ENCODE measurements around the gene BMP2K. TPM values are rescaled to one million over a fixed set of nuclear protein-coding genes. Genes with fewer than 3 reads are reported as not detected.
"Not testable (repeated sequence)": the region's sequence is repeated elsewhere in the genome, so short reads cannot be mapped to it uniquely, and the experiment has no call there.

Gene BMP2K
- total RNA-seq, 2 donors from 2014 or later = 7.9 to 11.0 TPM

DNA sequence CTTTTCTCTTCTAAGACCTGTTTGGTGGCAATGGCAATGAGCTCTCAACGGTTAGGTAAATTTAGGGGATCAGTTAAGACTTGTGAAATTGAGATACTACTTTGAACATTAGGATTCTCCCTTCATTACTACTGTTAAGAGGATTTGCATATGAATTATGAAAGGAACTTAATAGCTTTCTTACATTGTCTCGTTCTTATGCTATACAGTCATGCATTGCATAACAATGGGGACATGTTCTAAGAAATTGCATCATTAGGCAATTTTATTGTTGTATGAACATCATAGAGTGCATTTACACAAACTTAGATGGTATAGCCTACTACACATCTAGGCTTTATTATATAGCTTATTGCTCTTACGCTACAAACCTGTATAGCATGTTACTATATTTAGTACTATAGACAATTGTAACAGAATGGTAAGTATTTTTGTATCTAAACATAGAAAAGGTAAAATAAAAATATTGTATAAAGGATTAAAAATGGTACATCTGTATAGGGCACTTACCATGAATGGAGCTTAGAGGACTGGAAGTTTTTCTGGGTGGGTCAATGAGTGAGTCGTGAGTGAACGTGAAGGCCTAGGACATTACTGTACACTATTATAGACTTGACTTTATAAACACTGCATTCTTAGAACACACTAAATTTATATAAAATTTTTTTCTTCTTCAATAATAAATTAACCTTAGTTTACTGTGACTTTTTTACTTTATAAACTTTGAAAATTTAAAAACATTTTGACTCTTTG lies 100.6 kb downstream of the BMP2K start:
- Mint-ChIP-seq H3K4me3 (no peak overlapping the region), H3K27me3 (no peaks in the 10 kb centered on the region), H3K4me1 (ENCODE audit: low read depth in 2 of 2) (no peaks in the 10 kb centered on the region), H3K27ac (no peak overlapping the region), H3K36me3 (no peaks in the 10 kb centered on the region), H3K9me3 (no peaks in the 10 kb centered on the region)
- DNase-seq (ENCODE audit: low spot score) (no peak), ATAC-seq (peak in 1 of 2 donors; percentile 55)

DNA sequence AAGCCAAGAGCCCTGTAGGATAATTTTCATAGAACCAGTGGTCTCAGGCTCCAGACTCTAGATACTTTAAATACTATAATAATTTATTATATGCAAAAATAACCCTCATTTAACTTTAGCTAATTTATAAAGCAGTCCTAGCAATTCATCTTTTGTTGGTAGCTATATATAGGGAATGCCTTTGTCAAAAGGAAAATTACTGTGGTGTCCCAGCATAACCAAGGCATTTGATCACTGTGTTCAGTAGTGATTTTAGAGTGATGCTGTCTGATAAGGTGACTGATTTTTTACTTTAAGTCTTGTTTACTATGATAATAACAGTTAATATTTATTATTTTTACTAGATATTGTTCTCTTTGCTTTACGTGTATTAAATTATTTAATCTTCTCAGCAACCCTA lies 101.9 kb downstream of the BMP2K start:
- Mint-ChIP-seq H3K27me3 (no peaks in the 10 kb centered on the region), H3K27ac (no peak overlapping the region), H3K4me3 (no peak overlapping the region), H3K9me3 (no peaks in the 10 kb centered on the region), H3K4me1 (ENCODE audit: low read depth in 2 of 2) (no peaks in the 10 kb centered on the region), H3K36me3 (no peaks in the 10 kb centered on the region)
- DNase-seq (ENCODE audit: low spot score) (no peak), ATAC-seq (no peak)

DNA sequence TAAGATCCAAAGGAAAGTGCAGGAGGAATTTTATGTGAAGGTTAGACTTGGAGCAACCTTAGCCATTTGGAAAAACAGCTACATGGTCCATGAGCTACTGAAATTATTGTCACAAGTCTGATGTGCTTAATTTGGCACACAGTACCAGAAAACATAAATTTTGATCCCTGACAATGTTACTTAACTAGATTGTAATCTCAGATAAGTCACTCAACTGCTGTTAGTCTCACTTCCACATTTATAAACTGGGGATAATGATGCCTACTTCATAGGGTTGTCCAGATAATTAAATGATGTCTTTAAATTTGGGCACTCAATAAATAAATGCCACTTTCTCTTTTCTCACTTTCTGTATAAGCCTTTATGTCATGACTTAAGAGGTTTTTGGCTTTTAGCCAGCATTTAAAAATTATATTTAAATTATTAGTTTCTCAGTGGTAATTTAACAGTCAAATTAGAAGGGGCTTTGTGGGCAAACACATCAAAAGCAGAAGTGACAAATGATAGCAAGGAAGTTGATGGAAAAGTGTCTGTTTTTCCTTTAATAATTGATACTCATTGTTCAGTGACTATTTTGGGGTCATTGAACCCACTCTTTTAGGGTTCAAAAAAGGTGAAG lies 104.8 kb downstream of the BMP2K start:
- Mint-ChIP-seq H3K9me3 (no peaks in the 10 kb centered on the region), H3K36me3 (no peaks in the 10 kb centered on the region), H3K4me1 (ENCODE audit: low read depth in 2 of 2) (no peaks in the 10 kb centered on the region), H3K27ac (no peak overlapping the region), H3K27me3 (no peaks in the 10 kb centered on the region), H3K4me3 (no peak overlapping the region)
- DNase-seq (ENCODE audit: low spot score) = no peak
- no peak for ATAC-seq

DNA sequence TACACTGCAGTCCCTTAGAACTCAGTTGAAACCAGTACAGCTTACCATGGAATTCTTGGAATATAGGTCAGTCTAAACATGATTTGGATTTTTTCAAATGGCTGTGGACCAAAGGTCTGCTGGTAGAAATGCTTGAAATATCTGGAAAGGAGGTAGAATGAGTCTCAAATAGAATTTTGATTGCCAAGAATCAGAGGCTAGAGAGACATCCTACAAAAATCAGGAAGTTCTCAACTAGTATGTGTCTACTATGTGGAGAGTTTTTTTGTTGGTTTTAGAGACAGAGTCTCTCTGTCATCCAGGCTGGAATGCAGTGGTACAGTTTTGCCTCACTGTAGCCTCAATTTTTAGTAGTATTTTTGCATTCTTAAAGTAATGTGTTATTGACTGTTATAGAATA lies 109.4 kb downstream of the BMP2K start:
- ATAC-seq (no peak), DNase-seq (ENCODE audit: low spot score) (no peak)
- no peaks in the 10 kb centered on the region for H3K9me3 Mint-ChIP-seq
- H3K36me3 Mint-ChIP-seq = no peaks in the 10 kb centered on the region
- H3K4me1 Mint-ChIP-seq (ENCODE audit: low read depth in 2 of 2) = no peaks in the 10 kb centered on the region
- no peaks in the 10 kb centered on the region for H3K27me3 Mint-ChIP-seq
- H3K27ac Mint-ChIP-seq = no peak overlapping the region
- H3K4me3 Mint-ChIP-seq = no peak overlapping the region

DNA sequence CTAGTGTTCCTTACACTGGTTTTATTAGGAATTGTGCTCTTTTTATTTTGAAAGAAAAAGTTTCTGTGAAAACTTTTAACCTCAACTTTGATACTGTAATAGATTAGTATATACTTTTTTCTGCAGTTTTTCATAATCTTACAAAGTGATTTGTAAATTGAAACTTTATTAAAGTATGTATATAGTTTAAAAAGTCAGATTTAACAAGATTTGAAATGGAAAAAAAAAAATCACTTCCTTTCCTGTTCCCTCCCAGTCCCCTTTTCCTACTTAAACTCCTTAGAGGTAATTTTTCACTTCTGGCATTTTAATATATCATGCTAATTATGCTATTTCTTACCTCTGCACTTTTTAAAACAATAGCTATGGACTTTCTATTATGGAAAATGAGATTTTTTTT lies 113.8 kb downstream of the BMP2K start:
- DNase-seq (ENCODE audit: low spot score) = no peak
- H3K36me3 Mint-ChIP-seq = no peaks in the 10 kb centered on the region
- H3K9me3 Mint-ChIP-seq = no peaks in the 10 kb centered on the region
- no peak overlapping the region for H3K4me3 Mint-ChIP-seq
- no peak for ATAC-seq
- H3K27me3 Mint-ChIP-seq = no peaks in the 10 kb centered on the region
- no peaks in the 10 kb centered on the region for H3K4me1 Mint-ChIP-seq (ENCODE audit: low read depth in 2 of 2)
- H3K27ac Mint-ChIP-seq = no peak overlapping the region

DNA sequence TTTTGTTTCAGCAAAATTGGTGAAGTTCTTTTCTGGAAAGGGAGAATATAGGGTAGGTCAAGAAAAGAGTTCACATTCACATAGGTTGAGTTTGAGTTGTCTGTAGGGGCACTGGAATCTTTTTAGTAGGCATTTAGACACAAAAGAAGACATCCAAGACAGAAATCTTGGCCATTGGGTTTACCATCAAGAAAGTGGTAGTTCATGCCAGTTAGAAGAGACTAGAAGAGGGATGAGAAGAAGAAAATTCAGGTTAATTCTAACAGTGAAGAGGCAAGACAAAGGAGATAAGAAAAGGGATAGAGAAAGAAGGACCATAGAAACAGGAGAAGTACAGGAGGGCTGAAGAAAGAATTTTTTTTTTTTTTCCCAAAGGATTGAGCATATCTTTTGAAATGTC lies 123.2 kb downstream of the BMP2K start:
- H3K4me3 Mint-ChIP-seq = no peak overlapping the region
- no peaks in the 10 kb centered on the region for H3K4me1 Mint-ChIP-seq (ENCODE audit: low read depth in 2 of 2)
- H3K9me3 Mint-ChIP-seq = no peaks in the 10 kb centered on the region
- no peak overlapping the region for H3K27ac Mint-ChIP-seq
- H3K27me3 Mint-ChIP-seq = no peaks in the 10 kb centered on the region
- DNase-seq (ENCODE audit: low spot score) = no peak
- no peaks in the 10 kb centered on the region for H3K36me3 Mint-ChIP-seq
- no peak for ATAC-seq

DNA sequence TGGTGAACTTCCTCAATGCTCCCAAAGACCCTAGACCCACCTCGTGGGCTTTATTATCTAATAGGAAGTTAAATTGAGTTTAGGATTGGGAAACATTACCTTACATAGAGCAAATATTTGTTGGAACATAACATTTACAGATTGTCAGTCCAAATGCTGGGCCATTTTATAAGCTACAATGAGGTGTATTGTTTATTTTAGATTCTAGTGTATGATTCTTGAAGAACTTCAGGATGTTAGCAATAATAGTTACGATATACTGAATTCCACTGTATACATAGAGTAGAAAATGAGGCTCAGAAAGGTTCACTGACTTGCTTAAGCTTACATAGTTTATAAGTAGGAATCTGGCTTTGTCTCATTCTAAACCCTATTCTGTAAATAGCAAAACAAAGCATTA lies 125.7 kb downstream of the BMP2K start:
- H3K27ac Mint-ChIP-seq = no peak overlapping the region
- no peaks in the 10 kb centered on the region for H3K4me1 Mint-ChIP-seq (ENCODE audit: low read depth in 2 of 2)
- no peaks in the 10 kb centered on the region for H3K27me3 Mint-ChIP-seq
- ATAC-seq = no peak
- H3K9me3 Mint-ChIP-seq = no peaks in the 10 kb centered on the region
- no peak overlapping the region for H3K4me3 Mint-ChIP-seq
- no peak for DNase-seq (ENCODE audit: low spot score)
- H3K36me3 Mint-ChIP-seq = no peaks in the 10 kb centered on the region

DNA sequence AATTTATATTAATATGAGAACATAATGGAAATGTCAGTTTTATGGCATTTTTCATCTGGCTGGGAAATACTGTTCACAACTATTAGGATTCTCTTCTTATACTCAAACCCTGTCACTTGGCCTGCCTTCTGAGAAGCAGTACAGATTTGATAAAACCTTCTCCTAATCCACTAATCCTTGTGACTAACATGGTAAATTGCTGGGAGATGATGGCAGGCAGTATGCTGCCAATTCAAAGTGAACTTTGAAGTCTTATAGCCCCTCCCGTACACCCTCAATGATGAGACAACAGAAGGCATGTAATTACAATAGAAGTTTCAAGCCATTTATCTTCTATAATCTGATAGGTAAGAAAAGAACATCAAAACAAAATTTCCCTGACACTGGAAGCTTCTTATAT lies 126.1 kb downstream of the BMP2K start:
- Mint-ChIP-seq H3K27me3 (no peaks in the 10 kb centered on the region), H3K27ac (no peak overlapping the region), H3K4me1 (ENCODE audit: low read depth in 2 of 2) (no peaks in the 10 kb centered on the region), H3K36me3 (no peaks in the 10 kb centered on the region), H3K9me3 (no peaks in the 10 kb centered on the region), H3K4me3 (no peak overlapping the region)
- no peak for DNase-seq (ENCODE audit: low spot score)
- no peak for ATAC-seq

DNA sequence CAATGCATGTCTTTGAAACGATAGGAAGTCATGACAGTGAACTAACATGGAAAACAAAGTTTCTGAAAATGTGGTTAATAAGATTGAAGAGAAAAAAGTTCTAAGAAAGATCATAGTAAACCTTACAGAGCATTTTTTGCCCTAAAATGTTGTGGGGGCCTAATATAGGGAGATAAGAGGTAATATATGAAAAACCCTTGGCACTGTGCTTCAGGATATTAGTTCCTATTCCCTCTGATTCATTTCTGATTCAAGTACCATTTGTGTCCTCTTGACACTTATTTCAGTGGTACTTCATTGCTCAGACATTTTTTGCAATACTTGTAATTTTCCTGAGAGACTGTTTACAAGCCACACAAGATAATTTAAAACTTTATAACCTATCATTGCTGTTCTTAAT lies 128.0 kb downstream of the BMP2K start:
- Mint-ChIP-seq H3K36me3 (no peaks in the 10 kb centered on the region), H3K27ac (no peak overlapping the region), H3K9me3 (no peaks in the 10 kb centered on the region), H3K4me1 (ENCODE audit: low read depth in 2 of 2) (no peaks in the 10 kb centered on the region), H3K27me3 (no peaks in the 10 kb centered on the region), H3K4me3 (no peak overlapping the region)
- ATAC-seq = no peak
- no peak for DNase-seq (ENCODE audit: low spot score)

DNA sequence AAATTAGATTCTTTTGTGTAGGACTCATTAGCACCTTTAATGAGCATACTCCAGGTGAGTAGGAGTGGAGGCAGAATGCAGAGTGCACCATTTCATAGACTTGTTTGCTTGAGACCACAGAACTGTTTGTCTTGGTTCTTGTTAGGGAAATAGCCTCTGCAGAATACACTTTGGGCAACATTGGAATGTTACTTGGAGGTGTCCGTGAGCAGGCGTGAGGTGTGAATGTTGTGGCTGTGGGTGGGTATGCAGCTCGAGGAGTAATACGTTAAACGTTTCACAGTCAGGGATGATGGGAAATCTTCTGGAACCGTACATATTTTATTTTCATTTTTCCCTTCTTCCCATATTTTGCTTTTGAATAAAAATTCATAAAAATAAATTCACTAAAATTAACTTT lies 131.5 kb downstream of the BMP2K start:
- DNase-seq (ENCODE audit: low spot score) (no peak), ATAC-seq (no peak)
- H3K27ac Mint-ChIP-seq = no peak overlapping the region
- H3K36me3 Mint-ChIP-seq = peaks cover 11% of the 10 kb centered on the region
- H3K27me3 Mint-ChIP-seq = no peaks in the 10 kb centered on the region
- no peak overlapping the region for H3K4me3 Mint-ChIP-seq
- H3K9me3 Mint-ChIP-seq = no peaks in the 10 kb centered on the region
- H3K4me1 Mint-ChIP-seq (ENCODE audit: low read depth in 2 of 2) = no peaks in the 10 kb centered on the region

DNA sequence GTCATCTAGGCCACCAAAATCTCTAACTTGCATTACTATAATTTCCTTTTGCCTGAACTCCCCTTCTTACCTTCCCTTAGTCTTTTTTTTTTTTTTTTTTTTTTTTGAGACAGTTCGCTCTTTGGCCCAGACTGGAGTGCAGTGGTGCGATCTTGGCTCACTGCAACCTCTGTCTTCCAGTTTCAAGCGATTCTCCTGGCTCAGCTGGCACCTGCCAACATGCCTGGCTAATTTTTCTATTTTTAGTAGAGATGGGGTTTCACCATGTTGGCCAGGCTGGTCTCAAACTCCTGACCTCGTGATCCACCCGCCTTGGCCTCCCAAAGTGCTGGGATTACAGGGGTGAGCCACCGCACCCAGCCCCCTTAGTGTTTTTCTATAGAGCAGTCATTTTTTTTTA lies 132.8 kb downstream of the BMP2K start:
- not testable (repeated sequence) for H3K27ac Mint-ChIP-seq; H3K4me3 Mint-ChIP-seq; H3K9me3 Mint-ChIP-seq; DNase-seq (ENCODE audit: low spot score); ATAC-seq; H3K27me3 Mint-ChIP-seq; H3K4me1 Mint-ChIP-seq (ENCODE audit: low read depth in 2 of 2)
- peaks cover 11% of the 10 kb centered on the region for H3K36me3 Mint-ChIP-seq

DNA sequence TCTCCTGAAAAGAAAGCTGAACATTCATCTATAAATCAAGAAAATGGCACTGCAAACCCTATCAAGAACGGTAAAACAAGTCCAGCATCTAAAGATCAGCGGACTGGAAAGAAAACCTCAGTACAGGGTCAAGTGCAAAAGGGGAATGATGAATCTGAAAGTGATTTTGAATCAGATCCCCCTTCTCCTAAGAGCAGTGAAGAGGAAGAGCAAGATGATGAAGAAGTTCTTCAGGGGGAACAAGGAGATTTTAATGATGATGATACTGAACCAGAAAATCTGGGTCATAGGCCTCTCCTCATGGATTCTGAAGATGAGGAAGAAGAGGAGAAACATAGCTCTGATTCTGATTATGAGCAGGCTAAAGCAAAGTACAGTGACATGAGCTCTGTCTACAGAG lies 134.5 kb downstream of the BMP2K start:
- ATAC-seq = no peak
- no peak for DNase-seq (ENCODE audit: low spot score)
- no peaks in the 10 kb centered on the region for H3K27me3 Mint-ChIP-seq
- H3K4me3 Mint-ChIP-seq = no peak overlapping the region
- no peaks in the 10 kb centered on the region for H3K4me1 Mint-ChIP-seq (ENCODE audit: low read depth in 2 of 2)
- no peak overlapping the region for H3K27ac Mint-ChIP-seq
- H3K36me3 Mint-ChIP-seq = peaks cover 11% of the 10 kb centered on the region
- no peaks in the 10 kb centered on the region for H3K9me3 Mint-ChIP-seq

DNA sequence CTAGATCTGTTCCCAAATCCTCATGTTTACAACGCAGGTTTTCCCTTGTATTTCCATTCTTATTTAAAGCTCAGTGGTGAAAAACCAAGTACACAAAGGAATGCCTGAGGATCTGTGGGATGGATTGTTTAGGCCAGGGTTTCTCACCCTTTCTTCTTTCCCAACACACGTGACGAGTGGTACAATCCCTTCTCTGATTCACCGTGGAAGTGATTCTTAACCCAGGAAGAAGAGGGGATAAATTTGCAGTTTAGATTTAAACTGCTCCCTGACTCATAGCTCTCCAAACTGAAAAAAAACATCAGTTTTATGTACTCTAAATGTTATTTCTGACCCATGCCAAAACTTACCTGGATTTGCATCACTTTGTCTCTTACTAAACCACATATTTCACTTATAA lies 146.1 kb downstream of the BMP2K start:
- Mint-ChIP-seq H3K4me1 (ENCODE audit: low read depth in 2 of 2) (peaks cover 3 to 5% of the 10 kb centered on the region in 2 donors), H3K27me3 (no peaks in the 10 kb centered on the region), H3K4me3 (no peak overlapping the region), H3K36me3 (peaks cover 14% of the 10 kb centered on the region), H3K27ac (no peak overlapping the region), H3K9me3 (no peaks in the 10 kb centered on the region)
- DNase-seq (ENCODE audit: low spot score) (no peak), ATAC-seq (no peak)

DNA sequence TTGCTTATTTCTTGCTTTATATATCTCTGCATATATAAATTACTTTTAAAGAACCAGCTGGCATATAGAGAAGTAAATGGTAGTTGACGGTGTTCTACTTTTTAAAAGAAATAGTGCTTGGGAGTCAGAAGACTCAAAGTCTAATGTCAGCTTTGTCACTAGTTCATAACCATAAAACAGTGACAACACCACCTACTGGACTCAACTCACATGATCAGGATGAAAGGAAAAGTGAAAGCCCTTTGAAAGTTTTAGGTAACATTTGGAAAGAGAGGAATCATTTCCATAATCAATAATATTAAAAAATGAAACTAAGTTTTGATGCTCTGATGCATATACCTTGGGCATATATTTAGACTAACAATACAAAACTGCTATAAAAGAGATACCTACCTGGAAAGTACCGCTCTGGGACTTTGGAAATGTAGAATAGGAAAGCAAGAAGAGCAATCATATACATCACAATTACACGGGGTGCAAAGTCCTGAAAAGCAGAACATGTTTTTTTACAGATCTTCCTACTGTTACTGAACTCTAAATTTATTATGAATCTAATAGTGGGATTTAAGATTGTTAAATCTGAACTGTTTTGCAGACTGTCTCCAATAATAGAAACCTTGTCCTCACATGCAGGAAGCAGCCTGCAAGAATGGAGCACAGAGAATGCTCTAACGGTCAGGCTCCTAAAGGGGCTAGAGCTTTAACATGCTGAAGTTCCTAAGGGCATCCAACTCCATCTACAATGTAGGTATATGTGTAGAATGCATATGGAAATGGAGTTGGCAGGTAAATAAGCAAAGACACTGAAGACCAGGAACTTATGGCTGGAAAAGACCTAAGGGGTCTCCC lies 147.5 kb downstream of the BMP2K start:
- H3K36me3 Mint-ChIP-seq = peaks cover 18% of the 10 kb centered on the region
- ATAC-seq (no peak), DNase-seq (ENCODE audit: low spot score) (no peak)
- H3K4me3 Mint-ChIP-seq = no peak overlapping the region
- H3K4me1 Mint-ChIP-seq (ENCODE audit: low read depth in 2 of 2) = peaks cover 5 to 9% of the 10 kb centered on the region in 2 donors
- H3K27me3 Mint-ChIP-seq = no peaks in the 10 kb centered on the region
- H3K27ac Mint-ChIP-seq = no peak overlapping the region
- H3K9me3 Mint-ChIP-seq = no peaks in the 10 kb centered on the region

Data from natural killer cell treated with Interleukin-12 subunit alpha and Interleukin-12 subunit beta and Interleukin-15 and Interleukin-18, amount 100 ng/mL, for 72 hours (primary cell).